Measurements from ENCODE around the gene SLC2A9. TPM values are rescaled to one million over a fixed set of nuclear protein-coding genes. Genes with fewer than 3 reads are reported as not detected.

SLC2A9 gene
- polyA plus RNA-seq, 1 donor from 2014 or later, result not detected

- Histone ChIP-seq H3K27ac (ENCODE audit: low read length) (no peak overlapping the region), H3K9me2 (ENCODE audit: insufficient read depth, low read length) (no peaks in the 10 kb centered on the region)
- no peak for TF ChIP-seq EP300 (conservative IDR thresholded peaks at IDR 0.05; ENCODE audit: poor library complexity, severe bottlenecking)
- TF ChIP-seq EZH2 (IDR thresholded peaks at IDR 0.05; ENCODE audit: borderline replicate concordance, insufficient read depth, low read length, poor library complexity, severe bottlenecking), result no peak
- no peak for TF ChIP-seq POLR2AphosphoS5 (IDR thresholded peaks at IDR 0.05)
- TF ChIP-seq, protein P1, sequence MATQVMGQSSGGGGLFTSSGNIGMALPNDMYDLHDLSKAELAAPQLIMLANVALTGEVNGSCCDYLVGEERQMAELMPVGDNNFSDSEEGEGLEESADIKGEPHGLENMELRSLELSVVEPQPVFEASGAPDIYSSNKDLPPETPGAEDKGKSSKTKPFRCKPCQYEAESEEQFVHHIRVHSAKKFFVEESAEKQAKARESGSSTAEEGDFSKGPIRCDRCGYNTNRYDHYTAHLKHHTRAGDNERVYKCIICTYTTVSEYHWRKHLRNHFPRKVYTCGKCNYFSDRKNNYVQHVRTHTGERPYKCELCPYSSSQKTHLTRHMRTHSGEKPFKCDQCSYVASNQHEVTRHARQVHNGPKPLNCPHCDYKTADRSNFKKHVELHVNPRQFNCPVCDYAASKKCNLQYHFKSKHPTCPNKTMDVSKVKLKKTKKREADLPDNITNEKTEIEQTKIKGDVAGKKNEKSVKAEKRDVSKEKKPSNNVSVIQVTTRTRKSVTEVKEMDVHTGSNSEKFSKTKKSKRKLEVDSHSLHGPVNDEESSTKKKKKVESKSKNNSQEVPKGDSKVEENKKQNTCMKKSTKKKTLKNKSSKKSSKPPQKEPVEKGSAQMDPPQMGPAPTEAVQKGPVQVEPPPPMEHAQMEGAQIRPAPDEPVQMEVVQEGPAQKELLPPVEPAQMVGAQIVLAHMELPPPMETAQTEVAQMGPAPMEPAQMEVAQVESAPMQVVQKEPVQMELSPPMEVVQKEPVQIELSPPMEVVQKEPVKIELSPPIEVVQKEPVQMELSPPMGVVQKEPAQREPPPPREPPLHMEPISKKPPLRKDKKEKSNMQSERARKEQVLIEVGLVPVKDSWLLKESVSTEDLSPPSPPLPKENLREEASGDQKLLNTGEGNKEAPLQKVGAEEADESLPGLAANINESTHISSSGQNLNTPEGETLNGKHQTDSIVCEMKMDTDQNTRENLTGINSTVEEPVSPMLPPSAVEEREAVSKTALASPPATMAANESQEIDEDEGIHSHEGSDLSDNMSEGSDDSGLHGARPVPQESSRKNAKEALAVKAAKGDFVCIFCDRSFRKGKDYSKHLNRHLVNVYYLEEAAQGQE (IDR thresholded peaks at IDR 0.05; ENCODE audit: borderline replicate concordance), result no peak
- no peak for TF ChIP-seq MXI1 (conservative IDR thresholded peaks at IDR 0.05; ENCODE audit: poor library complexity, severe bottlenecking)
- TF ChIP-seq SMC3 (conservative IDR thresholded peaks at IDR 0.05; ENCODE audit: poor library complexity), result no peak
- no peak for TF ChIP-seq CTCF (IDR thresholded peaks at IDR 0.05; ENCODE audit: poor library complexity, severe bottlenecking)
- TF ChIP-seq TAF1 (IDR thresholded peaks at IDR 0.05; ENCODE audit: low read depth), result no peak
- TF ChIP-seq RAD21 (conservative IDR thresholded peaks at IDR 0.05), result no peak
Measured at GRCh38 chr4:9877123-9877522, 144.2 kb downstream of the SLC2A9 start.

GRCh38 chr4:9875516-9875915 is 145.8 kb downstream of the SLC2A9 start:
- TF ChIP-seq RAD21 (conservative IDR thresholded peaks at IDR 0.05) (no peak), EP300 (conservative IDR thresholded peaks at IDR 0.05; ENCODE audit: poor library complexity, severe bottlenecking) (no peak), EZH2 (IDR thresholded peaks at IDR 0.05; ENCODE audit: borderline replicate concordance, insufficient read depth, low read length, poor library complexity, severe bottlenecking) (no peak), SMC3 (conservative IDR thresholded peaks at IDR 0.05; ENCODE audit: poor library complexity) (no peak), CTCF (IDR thresholded peaks at IDR 0.05; ENCODE audit: poor library complexity, severe bottlenecking) (no peak)
- TF ChIP-seq, protein P1 (IDR thresholded peaks at IDR 0.05; ENCODE audit: borderline replicate concordance), result no peak
- Histone ChIP-seq H3K36me3 (ENCODE audit: insufficient read depth, low read length) (no peaks in the 10 kb centered on the region), H3K27ac (ENCODE audit: low read length) (no peak overlapping the region)

More at GRCh38 chr4:9877123-9877522, 144.2 kb downstream of the SLC2A9 start:
- Histone ChIP-seq H3K4me2 (ENCODE audit: low read length) (no peak overlapping the region), H3K27me3 (ENCODE audit: insufficient read depth, low read depth, low read length) (no peaks in the 10 kb centered on the region), H3K9ac (ENCODE audit: low read length) (no peak overlapping the region), H3K4me3 (ENCODE audit: low read length) (no peak overlapping the region), H3K9me3 (ENCODE audit: low read length) (no peaks in the 10 kb centered on the region), H4K20me1 (ENCODE audit: insufficient read depth) (no peaks in the 10 kb centered on the region), H3K79me2 (replicated peaks; ENCODE audit: insufficient read depth, low read length) (no peaks in the 10 kb centered on the region), H2AFZ (ENCODE audit: low read depth, low read length) (no peak overlapping the region), H3K36me3 (ENCODE audit: insufficient read depth, low read length) (no peaks in the 10 kb centered on the region), H3F3A (ENCODE audit: insufficient read depth, low read length, poor library complexity, severe bottlenecking) (no peaks in the 10 kb centered on the region)

More at GRCh38 chr4:9875516-9875915, 145.8 kb downstream of the SLC2A9 start:
- Histone ChIP-seq H3K4me3 (ENCODE audit: low read length) (no peak overlapping the region), H3F3A (ENCODE audit: insufficient read depth, low read length, poor library complexity, severe bottlenecking) (no peaks in the 10 kb centered on the region), H3K79me2 (replicated peaks; ENCODE audit: insufficient read depth, low read length) (no peaks in the 10 kb centered on the region), H3K27me3 (ENCODE audit: insufficient read depth, low read depth, low read length) (no peaks in the 10 kb centered on the region), H3K9ac (ENCODE audit: low read length) (no peak overlapping the region), H4K20me1 (ENCODE audit: insufficient read depth) (no peaks in the 10 kb centered on the region), H3K9me2 (ENCODE audit: insufficient read depth, low read length) (no peaks in the 10 kb centered on the region), H3K4me2 (ENCODE audit: low read length) (no peak overlapping the region), H3K9me3 (ENCODE audit: low read length) (no peaks in the 10 kb centered on the region), H2AFZ (ENCODE audit: low read depth, low read length) (no peak overlapping the region)
